Measurements from ENCODE around the gene PSPN. TPM values are rescaled to one million over a fixed set of nuclear protein-coding genes. Genes with fewer than 3 reads are reported as not detected.

PSPN gene, protein sequence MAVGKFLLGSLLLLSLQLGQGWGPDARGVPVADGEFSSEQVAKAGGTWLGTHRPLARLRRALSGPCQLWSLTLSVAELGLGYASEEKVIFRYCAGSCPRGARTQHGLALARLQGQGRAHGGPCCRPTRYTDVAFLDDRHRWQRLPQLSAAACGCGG
- 0.45 and 0.84 TPM in 2 replicates for total RNA-seq

DNA sequence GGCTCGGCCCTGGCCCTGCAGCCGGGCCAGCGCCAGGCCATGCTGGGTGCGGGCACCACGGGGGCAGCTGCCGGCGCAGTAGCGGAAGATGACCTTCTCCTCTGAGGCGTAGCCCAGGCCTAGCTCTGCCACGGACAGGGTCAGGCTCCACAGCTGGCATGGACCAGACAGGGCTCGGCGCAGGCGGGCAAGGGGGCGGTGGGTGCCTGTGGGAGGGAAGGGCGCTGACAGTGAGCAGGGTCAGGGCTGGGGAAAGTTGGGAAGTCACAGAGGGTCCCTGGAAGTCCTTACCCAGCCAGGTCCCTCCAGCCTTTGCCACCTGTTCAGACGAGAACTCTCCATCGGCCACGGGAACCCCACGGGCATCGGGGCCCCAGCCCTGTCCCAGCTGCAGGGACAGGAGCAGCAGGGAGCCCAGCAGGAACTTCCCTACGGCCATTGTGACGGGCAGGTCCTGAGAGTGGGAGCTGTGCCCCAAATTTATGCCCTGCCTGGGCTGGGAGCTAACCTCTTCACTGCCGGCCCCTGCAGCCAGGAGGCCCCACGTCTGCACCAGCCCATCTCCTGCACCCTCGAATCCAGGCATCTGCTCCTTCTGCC lies at the start of gene PSPN:
Gene PSPN (minus strand): TSS at position 523 of the 600 bp plus-strand sequence. CDS start 84 bp downstream, at position 439.

DNA sequence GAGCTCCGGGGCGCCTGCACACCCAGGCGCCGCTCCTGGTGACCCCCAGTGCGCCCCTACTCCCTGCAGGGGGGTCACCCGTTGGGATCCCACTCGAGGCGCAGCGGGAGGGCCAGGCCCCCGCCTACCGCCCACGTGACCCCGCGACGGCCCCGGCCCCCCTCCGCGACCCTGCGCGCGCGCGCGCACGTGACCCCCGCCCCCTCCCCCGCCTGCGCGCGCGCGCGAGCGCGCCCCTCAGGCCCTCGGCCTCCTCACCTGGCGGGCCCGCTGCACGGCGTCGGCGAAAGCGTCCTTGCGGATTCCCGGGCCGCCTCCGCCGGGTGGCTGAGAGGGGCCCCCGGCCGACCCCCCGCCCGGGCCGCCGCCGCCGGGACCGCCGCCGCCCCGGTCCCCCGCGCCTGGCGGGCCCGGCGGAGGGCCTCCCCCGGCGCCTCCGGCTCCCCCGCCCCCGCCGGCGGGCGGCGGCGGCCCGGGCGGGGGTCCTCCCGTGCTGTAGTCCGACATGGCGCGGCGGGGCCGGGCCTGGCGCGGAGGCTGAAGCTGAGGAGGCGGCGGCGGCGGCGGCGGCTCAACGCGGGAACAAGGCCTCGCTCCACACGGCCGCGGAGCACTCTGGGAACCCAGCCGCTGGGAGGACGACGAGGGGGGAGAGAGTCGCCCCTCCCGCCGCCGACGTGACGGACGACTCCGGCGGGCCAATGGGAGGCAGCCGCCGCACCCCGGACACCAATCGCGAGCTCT lies 48.6 kb upstream of the PSPN start, which contains the start of gene KHSRP:
Gene KHSRP (minus strand): TSS at position 617 of the 744 bp plus-strand sequence. CDS start 110 bp downstream, at position 507.

DNA sequence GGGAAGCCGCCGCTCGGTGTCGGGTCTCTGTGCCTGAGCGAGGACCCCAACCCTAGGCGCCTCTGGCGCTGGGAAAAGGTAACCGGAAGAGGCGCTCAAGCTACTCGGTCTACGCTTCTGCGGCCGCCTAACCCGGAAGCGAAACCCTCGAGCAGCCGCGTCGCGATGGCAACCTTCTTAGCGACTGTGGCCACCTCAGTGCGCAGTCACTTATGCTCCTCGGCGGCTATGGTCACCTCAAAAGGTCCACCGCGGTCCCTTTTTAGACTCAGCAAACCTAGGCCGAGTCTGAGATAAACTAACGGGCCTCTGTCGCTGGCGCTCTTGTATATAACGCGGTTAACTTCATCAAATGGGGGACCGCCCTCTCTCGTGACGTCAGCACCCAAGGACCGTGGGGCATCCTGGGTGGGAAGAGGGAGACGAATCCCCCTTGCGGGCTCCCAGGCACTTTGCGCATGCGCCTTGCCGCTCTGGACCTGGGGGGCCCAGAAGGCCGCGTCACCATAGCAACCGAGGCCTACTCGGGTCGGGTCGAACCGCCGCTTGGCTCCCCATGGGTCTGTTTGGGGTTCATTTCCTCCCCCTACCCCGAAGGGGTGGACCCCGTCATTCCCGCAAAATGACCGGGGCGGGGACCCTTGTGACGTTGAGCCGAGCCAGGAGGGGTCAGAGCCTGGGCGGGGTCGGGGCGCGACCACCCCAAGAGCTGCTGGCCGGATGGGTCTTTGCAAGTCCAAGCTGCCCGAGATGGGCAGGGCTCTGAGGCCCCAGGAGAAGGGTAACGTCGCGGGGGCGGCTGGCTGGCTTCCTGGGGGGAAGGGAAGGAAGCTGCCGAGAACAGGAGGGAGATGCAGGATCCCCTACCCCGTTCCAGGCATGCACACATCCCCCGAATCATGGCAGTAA lies 17.6 kb upstream of the PSPN start, which contains the start of gene GTF2F1:
Gene GTF2F1 (minus strand): TSS at position 91 of the 909 bp plus-strand sequence. CDS start 169 bp downstream, outside the sequence.

DNA sequence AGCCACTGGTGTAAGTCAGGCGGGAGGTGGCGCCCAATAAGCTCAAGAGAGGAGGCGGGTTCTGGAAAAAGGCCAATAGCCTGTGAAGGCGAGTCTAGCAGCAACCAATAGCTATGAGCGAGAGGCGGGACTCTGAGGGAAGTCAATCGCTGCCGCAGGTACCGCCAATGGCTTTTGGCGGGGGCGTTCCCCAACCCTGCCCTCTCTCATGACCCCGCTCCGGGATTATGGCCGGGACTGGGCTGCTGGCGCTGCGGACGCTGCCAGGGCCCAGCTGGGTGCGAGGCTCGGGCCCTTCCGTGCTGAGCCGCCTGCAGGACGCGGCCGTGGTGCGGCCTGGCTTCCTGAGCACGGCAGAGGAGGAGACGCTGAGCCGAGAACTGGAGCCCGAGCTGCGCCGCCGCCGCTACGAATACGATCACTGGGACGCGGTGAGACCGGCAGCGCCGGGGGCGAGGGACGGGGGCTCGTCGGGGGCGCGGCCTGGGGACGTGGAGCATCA lies 3.1 kb downstream of the PSPN start, which contains the start of gene ALKBH7:
Gene ALKBH7 (plus strand): TSS at position 201 of the 502 bp plus-strand sequence. CDS start 27 bp downstream, at position 228.

DNA sequence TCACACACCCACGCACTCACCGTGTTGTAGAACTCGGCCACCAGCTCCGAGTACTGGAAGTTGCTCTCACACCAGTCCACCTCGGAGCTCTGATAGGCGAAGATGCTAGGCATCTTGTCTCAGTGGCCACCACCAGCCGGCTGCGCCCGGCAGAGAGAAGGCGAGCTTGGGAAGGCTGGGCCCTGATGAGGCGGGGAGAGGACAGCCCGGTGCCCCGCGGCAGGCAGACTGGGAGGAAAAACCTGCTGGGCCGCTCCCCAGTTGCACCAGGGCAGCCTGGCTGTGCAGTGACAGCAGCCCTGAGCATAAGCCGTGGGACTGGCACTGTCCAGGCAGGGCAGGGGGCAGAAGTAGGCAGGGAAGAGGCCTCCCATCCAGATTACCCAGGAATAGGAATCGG lies 42.3 kb downstream of the PSPN start, which contains the start of gene ACER1:
Gene ACER1 (minus strand): TSS at position 174 of the 400 bp plus-strand sequence. CDS start 61 bp downstream, at position 113.

Other genes starting within 250 kb of the PSPN start
- gene ACSBG2, start 240.3 kb downstream of the PSPN start, total RNA-seq: not detected in 2 replicates
- 21.4 and 23.0 TPM in 2 replicates for gene MLLT1, start 96.0 kb downstream of the PSPN start, total RNA-seq
- 0.15 TPM in 1 of 2 replicates, not detected in the other for gene ACER1, start 42.3 kb downstream of the PSPN start, total RNA-seq
- 248 and 253 TPM in 2 replicates for gene CLPP, start 14.4 kb downstream of the PSPN start, total RNA-seq
- gene ALKBH7, start 3.1 kb downstream of the PSPN start, total RNA-seq: 67.5 and 68.1 TPM in 2 replicates
- 35.7 and 44.4 TPM in 2 replicates for gene GTF2F1, start 17.2 kb upstream of the PSPN start, total RNA-seq
- 188 and 200 TPM in 2 replicates for gene KHSRP, start 48.9 kb upstream of the PSPN start, total RNA-seq
- gene SLC25A41, start 57.8 kb upstream of the PSPN start, total RNA-seq: not detected in 2 replicates
- gene SLC25A23, start 83.9 kb upstream of the PSPN start, total RNA-seq: 25.1 and 31.4 TPM in 2 replicates
- gene CRB3, start 88.3 kb upstream of the PSPN start, total RNA-seq: not detected in 2 replicates
- gene DENND1C, start 105.9 kb upstream of the PSPN start, total RNA-seq: not detected in 2 replicates
- gene TUBB4A, start 126.4 kb upstream of the PSPN start, total RNA-seq: not detected in 2 replicates
- gene TNFSF9, start 155.1 kb upstream of the PSPN start, total RNA-seq: 0.67 and 0.74 TPM in 2 replicates
- not detected in 2 replicates for gene CD70, start 215.2 kb upstream of the PSPN start, total RNA-seq